ENCODE data around the gene CDC42BPG.

DNA sequence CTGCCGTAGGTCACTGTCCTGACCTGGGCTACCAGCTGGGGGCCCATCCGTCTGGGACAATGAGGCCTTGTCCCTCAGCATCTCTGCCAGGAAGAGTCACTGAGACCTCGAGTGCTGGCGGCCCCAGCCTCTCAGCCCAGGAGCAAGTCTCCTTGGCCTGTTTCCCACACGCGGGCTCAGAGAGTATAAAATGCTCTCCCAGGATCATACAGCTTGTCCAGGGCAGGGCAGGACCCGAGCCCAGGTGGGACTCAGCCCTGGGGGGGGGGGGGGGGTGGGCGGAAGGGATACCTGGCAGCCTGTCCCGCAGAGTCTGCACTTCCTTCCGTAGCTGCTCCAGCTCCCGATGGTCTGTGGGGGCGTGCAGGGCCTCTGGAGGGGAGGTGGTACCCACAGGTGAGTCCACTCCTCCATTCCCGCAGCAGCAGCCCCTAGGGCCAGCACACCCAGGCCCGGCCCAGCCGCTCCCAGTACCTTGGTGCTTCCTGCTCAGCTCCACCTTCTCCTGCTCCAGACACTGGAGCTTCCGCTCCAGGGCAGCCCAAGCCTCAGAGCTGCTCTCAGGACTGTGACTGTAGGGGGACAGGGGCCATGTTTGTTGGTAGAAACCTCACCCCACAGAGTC, 7.9 kb downstream of the CDC42BPG start:
- no peak for TF ChIP-seq CTCF (IDR thresholded peaks at IDR 0.05)
- TF ChIP-seq POLR2A (IDR thresholded peaks at IDR 0.05), result no peak

All from breast epithelium (tissue), 3 donors.